Endothelial cell of umbilical vein (primary cell): ENCODE measurements around the gene KMT2C. TPM values are rescaled to one million over a fixed set of nuclear protein-coding genes. Genes with fewer than 3 reads are reported as not detected.

Source experiments
- BruUV-seq: library from RNA; stranded (reverse); fragments of 400-500 nt; replicated peaks from 2 replicates; lab custom pipeline; 2021; lab: Mats Ljungman, UMichigan
- CTCF ChIA-PET: fragments of 300-600, 350-600 bp; sonication (Branson Sonifier 250); formaldehyde crosslinking; loops from one replicate; lab custom pipeline; 2021; ENCODE audit warnings: antibody characterized with exemption, inconsistent platforms; lab: Charles Lee
- POLR2A ChIA-PET: fragments of 300-600, 350-600 bp; sonication (Branson Sonifier 250); formaldehyde crosslinking; loops from one replicate; lab custom pipeline; 2021; ENCODE audit warnings: antibody characterized with exemption, inconsistent platforms; lab: Charles Lee
- DNase-seq: peaks from one replicate; pipeline ENCODE4 v3.0.0-alpha.2; 2011; ENCODE audit warnings: low read depth, low spot score
- FAIRE-seq: peaks from 2 replicates; lab custom pipeline; 2011; peaks lifted over from hg19 to GRCh38; lab: Jason Lieb, UNC
- H2AFZ ChIP-seq: 2 replicates; pipeline ENCODE4 v1.6.0; 2012; ENCODE audit warnings: low read depth, low read length, control low read depth, inconsistent platforms
- H3K27ac ChIP-seq: 2 replicates; pipeline ENCODE4 v1.5.1; 2011; ENCODE audit warnings: low read depth, mild to moderate bottlenecking, control low read depth, low read length, moderate library complexity; ENCODE audit not compliant: insufficient read depth
- H3K27me3 ChIP-seq, 2 experiments: 2 replicates each; pipeline versions ENCODE4 v1.6.0 to v1.6.1; 2011; ENCODE audit warnings: low read length in 2 of 2, mixed read lengths in 1 of 2; ENCODE audit not compliant: control insufficient read depth in 2 of 2, insufficient read depth in 2 of 2
- H3K36me3 ChIP-seq, 2 experiments: 2 replicates in 1 of 2; 3 replicates in 1 of 2; pipeline ENCODE4 v1.5.1; 2011; ENCODE audit warnings: low read length in 2 of 2, mild to moderate bottlenecking in 1 of 2, moderate library complexity in 1 of 2; ENCODE audit not compliant: control insufficient read depth in 2 of 2, insufficient read depth in 2 of 2; ENCODE audit errors: extremely low read depth in 1 of 2
- H3K4me1 ChIP-seq: 3 replicates; pipeline ENCODE4 v1.5.1; 2011; ENCODE audit warnings: mild to moderate bottlenecking, low read length; ENCODE audit not compliant: control insufficient read depth, insufficient read depth; ENCODE audit errors: extremely low read depth
- H3K4me2 ChIP-seq: 2 replicates; pipeline ENCODE4 v1.6.1; 2011; ENCODE audit warnings: low read length, control low read depth, mixed read lengths; ENCODE audit not compliant: insufficient read depth
- H3K4me3 ChIP-seq, 3 experiments: fragments of 200-600 bp in 1 of 3; sonication (generic), shearing (Covaris generic) in 1 of 3; replicated peaks in 1 of 3; 2 replicates each; pipeline ENCODE4 v1.5.1; 2011 to 2016; ENCODE audit warnings: control low read depth in 3 of 3, low read length in 3 of 3, mild to moderate bottlenecking in 2 of 3, inconsistent platforms in 1 of 3, low read depth in 1 of 3, moderate library complexity in 1 of 3; ENCODE audit not compliant: insufficient read depth in 1 of 3
- H3K79me2 ChIP-seq: 2 replicates; pipeline ENCODE4 v1.6.0; 2012; ENCODE audit warnings: low read length, inconsistent platforms; ENCODE audit not compliant: control insufficient read depth, insufficient read depth
- H3K9ac ChIP-seq: replicated peaks from 2 replicates; pipeline ENCODE3; 2011; ENCODE audit warnings: low read length, control low read depth; ENCODE audit not compliant: insufficient read depth; ENCODE audit errors: extremely low read depth
- H3K9me1 ChIP-seq: replicated peaks from 3 replicates; pipeline ENCODE4 v1.6.0; 2011; ENCODE audit warnings: mild to moderate bottlenecking, low read length; ENCODE audit not compliant: control insufficient read depth, insufficient read depth; ENCODE audit errors: extremely low read depth
- H3K9me3 ChIP-seq: replicated peaks from 2 replicates; pipeline ENCODE4 v1.5.1; 2012; ENCODE audit warnings: low read length, inconsistent platforms; ENCODE audit not compliant: control insufficient read depth, insufficient read depth
- H4K20me1 ChIP-seq: replicated peaks from 2 replicates; pipeline ENCODE3; 2011; ENCODE audit warnings: mild to moderate bottlenecking, low read length; ENCODE audit not compliant: control insufficient read depth, insufficient read depth; ENCODE audit errors: extremely low read depth
- CTCF ChIP-seq, 2 donors: IDR thresholded peaks; 1 replicate in 1 of 2; 2 replicates in 1 of 2; pipeline ENCODE4 v1.5.1; 2011; ENCODE audit warnings: low read length in 2 of 2, mild to moderate bottlenecking in 2 of 2, moderate library complexity in 2 of 2, control low read depth in 1 of 2, inconsistent platforms in 1 of 2, low read depth in 1 of 2; ENCODE audit not compliant: insufficient read depth in 1 of 2; ENCODE audit errors: extremely low read depth in 1 of 2
- EZH2 ChIP-seq: IDR thresholded peaks from 2 replicates; pipeline ENCODE4 v1.6.1; 2012; ENCODE audit warnings: borderline replicate concordance, low read depth, mild to moderate bottlenecking, moderate library complexity, low read length, inconsistent platforms; ENCODE audit not compliant: severe bottlenecking
- FOS ChIP-seq: IDR thresholded peaks from 2 replicates; pipeline ENCODE4 v1.6.1; 2011; ENCODE audit warnings: mild to moderate bottlenecking, low read length, moderate library complexity, borderline replicate concordance; ENCODE audit not compliant: insufficient read depth
- GATA2 ChIP-seq: IDR thresholded peaks from 2 replicates; pipeline ENCODE4 v1.7.0; 2011; ENCODE audit warnings: low read depth, mild to moderate bottlenecking, moderate library complexity, mixed read lengths, low read length; ENCODE audit not compliant: insufficient read length, insufficient read depth
- JUN ChIP-seq: IDR thresholded peaks from 2 replicates; pipeline ENCODE4 v1.6.1; 2011; ENCODE audit warnings: borderline replicate concordance, low read depth; ENCODE audit not compliant: insufficient read length, insufficient read depth
- MAX ChIP-seq: IDR thresholded peaks from 2 replicates; pipeline ENCODE4 v1.6.1; 2011; ENCODE audit not compliant: insufficient read depth, insufficient read length
- MYC ChIP-seq: IDR thresholded peaks from one replicate; pipeline ENCODE4 v1.6.1; 2011; ENCODE audit warnings: mild to moderate bottlenecking, low read depth, low read length
- POLR2A ChIP-seq: IDR thresholded peaks from 2 replicates; pipeline ENCODE4 v1.6.1; 2012; ENCODE audit warnings: low read depth, mild to moderate bottlenecking, control low read depth, low read length
- POLR2AphosphoS5 ChIP-seq: IDR thresholded peaks from 2 replicates; pipeline ENCODE4 v1.6.1; 2012; ENCODE audit warnings: low read depth, mild to moderate bottlenecking, control low read depth, low read length, moderate library complexity; ENCODE audit not compliant: insufficient read depth
- dilution Hi-C: fragments of 300-500 bp; cut with MboI; formaldehyde crosslinking; loops from one replicate; pipeline ENCODE4 v1.15.0; 2019; ENCODE audit warnings: low sequenced_read_pairs; ENCODE audit not compliant: extremely low pct_ligation_motif_present
- intact Hi-C: fragments of 100-400 bp; cut with micrococcal nuclease; formaldehyde crosslinking; loops from one replicate; pipeline ENCODE4 v1.10.0; 2022
- polyA plus RNA-seq, 4 experiments: library from polyadenylated mRNA; depleted of rRNA in 3 of 4; stranded (reverse) in 3 of 4; unstranded in 1 of 4; fragments of >200 nt; gene quantifications; 2 replicates each; pipeline versions ENCODE4 v1.2.1 to v1.2.3, GENCODE V29; 2011 to 2012; ENCODE audit warnings: missing spikeins in 1 of 4
- total RNA-seq: library from RNA; stranded (reverse); gene quantifications from 2 replicates; pipeline ENCODE4 v1.2.3, GENCODE V29; 2021

The KMT2C gene
- total and polyA plus RNA-seq, 2 donors (not counting 3 experiments of a cell fraction or from before 2014, with no cell fraction given) = 8.0 to 53.7 TPM

- FAIRE-seq = no peak
- no peak overlapping the region for H3K27ac ChIP-seq
- ChIA-PET POLR2A (no interaction called here), CTCF (no interaction called here)
- H3K9me3 ChIP-seq = no peaks in the 10 kb centered on the region
- H4K20me1 ChIP-seq = no peaks in the 10 kb centered on the region
- H3K9me1 ChIP-seq = no peaks in the 10 kb centered on the region
- H3K27me3 ChIP-seq = no peaks in the 10 kb centered on the region
- H3K9ac ChIP-seq = no peak overlapping the region
- no peaks in the 10 kb centered on the region for H3K36me3 ChIP-seq
- dilution Hi-C loops = no loop called here
- no peak for DNase-seq
- H3K79me2 ChIP-seq = no peaks in the 10 kb centered on the region
- no peaks in the 10 kb centered on the region for H3K4me1 ChIP-seq
- TF ChIP-seq POLR2A (no peak), EZH2 (no peak), POLR2AphosphoS5 (no peak), JUN (no peak), FOS (no peak), MYC (no peak), GATA2 (no peak), MAX (no peak), CTCF (IDR thresholded peaks at IDR 0.05; ENCODE audit: extremely low read depth in 1 of 2, insufficient read depth in 1 of 2, low read depth in 1 of 2, low read length in 2 of 2) (no peak)
- H2AFZ ChIP-seq = no peak overlapping the region
- intact Hi-C loops = no loop called here
- no TSS peak for BruUV-seq
- H3K4me2 ChIP-seq = no peak overlapping the region
- no peak overlapping the region for H3K4me3 ChIP-seq
Observed at GRCh38 chr7:152089183-152089582, 346.6 kb downstream of the KMT2C start.
